ENCODE results near the gene TMEM63C. TPM values are rescaled to one million over a fixed set of nuclear protein-coding genes. Genes with fewer than 3 reads are reported as not detected.
"Not testable (repeated sequence)": the region's sequence is repeated elsewhere in the genome, so short reads cannot be mapped to it uniquely, and the experiment has no call there.

The TMEM63C gene
- total RNA-seq, 1 donor from 2014 or later: 0.63 TPM

DNA sequence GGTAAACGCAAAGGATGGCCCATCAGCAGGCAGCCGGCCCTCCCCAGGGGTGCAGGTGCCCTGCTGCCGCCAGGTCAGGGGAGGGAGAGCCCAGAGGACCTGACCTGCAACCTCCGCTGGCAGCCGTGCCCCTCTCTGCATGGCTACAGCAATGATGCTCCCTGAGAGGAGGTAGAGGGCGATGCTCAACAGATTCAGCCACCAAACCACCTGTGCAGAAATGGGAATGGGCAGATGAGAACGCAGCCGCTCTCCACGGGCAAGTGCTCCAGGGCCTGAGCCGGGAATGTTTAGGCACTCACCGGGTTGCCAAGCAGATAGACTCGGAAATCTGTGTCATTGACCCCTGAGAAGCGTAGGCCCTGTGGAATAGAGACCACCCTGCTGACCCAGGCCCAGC lies 98.1 kb downstream of the TMEM63C start:
- TF ChIP-seq, protein P1, sequence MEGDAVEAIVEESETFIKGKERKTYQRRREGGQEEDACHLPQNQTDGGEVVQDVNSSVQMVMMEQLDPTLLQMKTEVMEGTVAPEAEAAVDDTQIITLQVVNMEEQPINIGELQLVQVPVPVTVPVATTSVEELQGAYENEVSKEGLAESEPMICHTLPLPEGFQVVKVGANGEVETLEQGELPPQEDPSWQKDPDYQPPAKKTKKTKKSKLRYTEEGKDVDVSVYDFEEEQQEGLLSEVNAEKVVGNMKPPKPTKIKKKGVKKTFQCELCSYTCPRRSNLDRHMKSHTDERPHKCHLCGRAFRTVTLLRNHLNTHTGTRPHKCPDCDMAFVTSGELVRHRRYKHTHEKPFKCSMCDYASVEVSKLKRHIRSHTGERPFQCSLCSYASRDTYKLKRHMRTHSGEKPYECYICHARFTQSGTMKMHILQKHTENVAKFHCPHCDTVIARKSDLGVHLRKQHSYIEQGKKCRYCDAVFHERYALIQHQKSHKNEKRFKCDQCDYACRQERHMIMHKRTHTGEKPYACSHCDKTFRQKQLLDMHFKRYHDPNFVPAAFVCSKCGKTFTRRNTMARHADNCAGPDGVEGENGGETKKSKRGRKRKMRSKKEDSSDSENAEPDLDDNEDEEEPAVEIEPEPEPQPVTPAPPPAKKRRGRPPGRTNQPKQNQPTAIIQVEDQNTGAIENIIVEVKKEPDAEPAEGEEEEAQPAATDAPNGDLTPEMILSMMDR (IDR thresholded peaks at IDR 0.05; ENCODE audit: borderline replicate concordance): no peak
- peaks cover 75% of the 10 kb centered on the region for H3K36me3 ChIP-seq
- no peaks in the 10 kb centered on the region for H3K4me1 ChIP-seq
- no peaks in the 10 kb centered on the region for H3K27me3 ChIP-seq (ENCODE audit: low read depth)
- intact Hi-C loops (cut with micrococcal nuclease): no loop called here
- no peak overlapping the region for H3K27ac ChIP-seq (replicated peaks)
- DNase-seq: no peak
- no peaks in the 10 kb centered on the region for H3K9me3 ChIP-seq (replicated peaks)
- no peak overlapping the region for H3K4me3 ChIP-seq

- DNase-seq; intact Hi-C loops (cut with micrococcal nuclease); H3K4me3 ChIP-seq; H3K27me3 ChIP-seq (ENCODE audit: low read depth); H3K27ac ChIP-seq (replicated peaks); H3K9me3 ChIP-seq (replicated peaks); H3K4me1 ChIP-seq: not testable (repeated sequence)
- peaks cover 87% of the 10 kb centered on the region for H3K36me3 ChIP-seq
Observed at GRCh38 chr14:77280921-77281320, 99.3 kb downstream of the TMEM63C start.

- H3K27me3 ChIP-seq (ENCODE audit: low read depth): no peaks in the 10 kb centered on the region
- intact Hi-C loops (cut with micrococcal nuclease): no loop called here
- no peaks in the 10 kb centered on the region for H3K4me1 ChIP-seq
- no peak for DNase-seq
- no peak overlapping the region for H3K27ac ChIP-seq (replicated peaks)
- TF ChIP-seq, protein P1 (IDR thresholded peaks at IDR 0.05; ENCODE audit: borderline replicate concordance): no peak
- no peak overlapping the region for H3K4me3 ChIP-seq
- H3K36me3 ChIP-seq: peaks cover 89% of the 10 kb centered on the region
- no peaks in the 10 kb centered on the region for H3K9me3 ChIP-seq (replicated peaks)
Observed at GRCh38 chr14:77281852-77282410, 100.3 kb downstream of the TMEM63C start.

- H3K4me3 ChIP-seq: no peak overlapping the region
- H3K4me1 ChIP-seq: no peaks in the 10 kb centered on the region
- DNase-seq: no peak
- H3K27ac ChIP-seq (replicated peaks): no peak overlapping the region
- H3K36me3 ChIP-seq: peaks cover 85% of the 10 kb centered on the region
- no peaks in the 10 kb centered on the region for H3K27me3 ChIP-seq (ENCODE audit: low read depth)
- no peaks in the 10 kb centered on the region for H3K9me3 ChIP-seq (replicated peaks)
- intact Hi-C loops (cut with micrococcal nuclease): no loop called here
- TF ChIP-seq, protein P1 (IDR thresholded peaks at IDR 0.05; ENCODE audit: borderline replicate concordance): no peak
Observed at GRCh38 chr14:77284066-77284465, 102.5 kb downstream of the TMEM63C start.

- Histone ChIP-seq H3K27me3 (ENCODE audit: low read depth) (no peaks in the 10 kb centered on the region), H3K27ac (replicated peaks) (no peak overlapping the region), H3K36me3 (peaks cover 83% of the 10 kb centered on the region), H3K4me1 (no peaks in the 10 kb centered on the region), H3K9me3 (replicated peaks) (no peaks in the 10 kb centered on the region), H3K4me3 (no peak overlapping the region)
- DNase-seq: no peak
- intact Hi-C loops (cut with micrococcal nuclease): no loop called here
- TF ChIP-seq, protein P1 (IDR thresholded peaks at IDR 0.05; ENCODE audit: borderline replicate concordance): no peak
Observed at GRCh38 chr14:77284466-77284865, 102.9 kb downstream of the TMEM63C start.

GRCh38 chr14:77286576-77286975 lies 105.0 kb downstream of the TMEM63C start:
- peaks cover 93% of the 10 kb centered on the region for H3K36me3 ChIP-seq
- intact Hi-C loops (cut with micrococcal nuclease): no loop called here

More at GRCh38 chr14:77286576-77286975, 105.0 kb downstream of the TMEM63C start:
- Histone ChIP-seq H3K27ac (replicated peaks) (no peak overlapping the region), H3K4me1 (no peaks in the 10 kb centered on the region), H3K27me3 (ENCODE audit: low read depth) (no peaks in the 10 kb centered on the region), H3K4me3 (no peak overlapping the region), H3K9me3 (replicated peaks) (no peaks in the 10 kb centered on the region)
- TF ChIP-seq, protein P1 (IDR thresholded peaks at IDR 0.05; ENCODE audit: borderline replicate concordance): no peak
- DNase-seq: no peak
